GM23338 (cell line): ENCODE data around the gene ESPN.

ENCODE experiments used
- CTCF ChIP-seq, 2 experiments: fragments of 200-600 bp in 1 of 2; sonication (generic) in 1 of 2; conservative IDR thresholded peaks; 2 replicates each; pipeline versions ENCODE4 v1.5.1 to v1.6.1; 2016 to 2017; ENCODE audit warnings: antibody characterized with exemption in 2 of 2, low read depth in 2 of 2, mild to moderate bottlenecking in 2 of 2, moderate library complexity in 1 of 2
- EZH2 ChIP-seq: fragments of 200-600 bp; sonication (generic); IDR thresholded peaks from one replicate; pipeline ENCODE4 v1.8.0; 2017; ENCODE audit warnings: antibody characterized with exemption, mild to moderate bottlenecking, low read depth; ENCODE audit not compliant: unreplicated experiment
- EZH2phosphoT487 ChIP-seq: fragments of 200-600 bp; sonication (generic); IDR thresholded peaks from one replicate; pipeline ENCODE4 v1.8.1; 2018; ENCODE audit warnings: antibody characterized with exemption; ENCODE audit not compliant: unreplicated experiment
- POLR2AphosphoS5 ChIP-seq: IDR thresholded peaks from 2 replicates; pipeline ENCODE4 v1.6.1; 2016; ENCODE audit warnings: antibody characterized with exemption, low read depth

- no peak for TF ChIP-seq CTCF (conservative IDR thresholded peaks at IDR 0.05; ENCODE audit: low read depth in 2 of 2)
- no peak for TF ChIP-seq EZH2
- TF ChIP-seq POLR2AphosphoS5 = no peak
- no peak for TF ChIP-seq EZH2phosphoT487
Measured at GRCh38 chr1:6466751-6467150, 42.2 kb downstream of the ESPN start.
